Measurements from ENCODE around the gene MTHFD1L.

Gene MTHFD1L

DNA sequence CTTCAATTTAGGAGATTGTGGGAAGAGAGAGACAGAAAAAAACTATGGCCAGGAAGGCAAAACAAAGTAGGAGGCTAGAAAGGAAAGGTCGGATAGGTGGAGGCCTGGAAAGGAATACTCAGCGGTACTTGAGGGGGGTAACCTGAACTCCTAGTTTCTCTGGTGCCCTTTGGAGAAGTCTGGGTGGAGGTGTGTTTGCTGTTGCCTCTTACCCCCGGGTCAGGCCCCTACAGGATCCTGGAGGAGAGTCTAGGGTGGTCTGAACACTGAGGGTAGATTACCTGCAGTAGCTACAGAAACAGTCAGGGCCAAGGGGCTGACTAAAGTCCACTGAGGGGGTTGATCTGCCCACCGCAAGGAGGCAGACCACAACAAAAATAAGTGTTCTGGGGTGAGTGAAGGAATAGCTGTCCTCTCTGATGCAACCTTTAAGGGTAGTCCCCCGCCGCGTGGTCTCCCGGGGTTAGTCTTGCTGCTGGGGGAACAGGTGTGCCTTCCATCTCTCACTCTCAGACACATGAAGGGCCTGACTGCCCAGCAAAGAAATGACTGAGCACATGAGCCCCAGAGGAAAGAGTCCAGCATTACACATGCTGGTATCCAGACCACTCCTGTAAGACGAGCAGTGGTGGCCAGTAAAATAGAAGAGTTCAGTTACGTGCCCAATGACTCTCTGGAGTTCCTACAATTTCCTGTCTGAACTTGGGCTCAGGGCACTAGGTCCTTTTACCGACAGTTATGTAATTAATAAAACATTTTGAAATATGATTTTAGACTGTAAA, 59.5 kb downstream of the MTHFD1L start:
- H3K4me1 ChIP-seq (ENCODE audit: insufficient read depth, poor library complexity, severe bottlenecking) = peaks cover 16% of the 10 kb centered on the region
- H3K36me3 ChIP-seq (ENCODE audit: low read depth) = peaks cover 74% of the 10 kb centered on the region
- no peak overlapping the region for H3K4me3 ChIP-seq (ENCODE audit: severe bottlenecking)
- TF ChIP-seq, protein P1, sequence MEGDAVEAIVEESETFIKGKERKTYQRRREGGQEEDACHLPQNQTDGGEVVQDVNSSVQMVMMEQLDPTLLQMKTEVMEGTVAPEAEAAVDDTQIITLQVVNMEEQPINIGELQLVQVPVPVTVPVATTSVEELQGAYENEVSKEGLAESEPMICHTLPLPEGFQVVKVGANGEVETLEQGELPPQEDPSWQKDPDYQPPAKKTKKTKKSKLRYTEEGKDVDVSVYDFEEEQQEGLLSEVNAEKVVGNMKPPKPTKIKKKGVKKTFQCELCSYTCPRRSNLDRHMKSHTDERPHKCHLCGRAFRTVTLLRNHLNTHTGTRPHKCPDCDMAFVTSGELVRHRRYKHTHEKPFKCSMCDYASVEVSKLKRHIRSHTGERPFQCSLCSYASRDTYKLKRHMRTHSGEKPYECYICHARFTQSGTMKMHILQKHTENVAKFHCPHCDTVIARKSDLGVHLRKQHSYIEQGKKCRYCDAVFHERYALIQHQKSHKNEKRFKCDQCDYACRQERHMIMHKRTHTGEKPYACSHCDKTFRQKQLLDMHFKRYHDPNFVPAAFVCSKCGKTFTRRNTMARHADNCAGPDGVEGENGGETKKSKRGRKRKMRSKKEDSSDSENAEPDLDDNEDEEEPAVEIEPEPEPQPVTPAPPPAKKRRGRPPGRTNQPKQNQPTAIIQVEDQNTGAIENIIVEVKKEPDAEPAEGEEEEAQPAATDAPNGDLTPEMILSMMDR (IDR thresholded peaks at IDR 0.05; ENCODE audit: poor library complexity, severe bottlenecking) = no peak
- DNase-seq (ENCODE audit: low spot score) = no peak
- H3K27me3 ChIP-seq (ENCODE audit: insufficient read depth, poor library complexity, severe bottlenecking) = no peaks in the 10 kb centered on the region
- H3K27ac ChIP-seq (ENCODE audit: poor library complexity, severe bottlenecking) = no peak overlapping the region
- no peaks in the 10 kb centered on the region for H3K9me3 ChIP-seq (ENCODE audit: severe bottlenecking)
- ATAC-seq (ENCODE audit: low read depth) = no peak

DNA sequence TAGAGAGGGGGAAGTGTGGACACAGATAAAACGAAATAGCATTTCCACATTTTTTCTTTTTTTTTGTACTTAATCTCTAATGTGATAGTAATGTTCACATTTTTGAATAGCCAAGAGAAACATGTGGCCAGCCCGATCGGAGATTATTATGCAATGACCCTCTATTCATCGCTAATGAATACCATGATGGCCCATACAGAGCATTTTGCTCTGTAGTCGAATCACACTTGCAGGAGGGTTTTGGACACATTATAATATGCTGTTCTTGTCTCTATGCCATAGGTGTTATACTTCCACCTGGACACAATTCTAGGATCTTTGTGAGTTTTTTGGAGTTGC, 60.1 kb downstream of the MTHFD1L start:
- Histone ChIP-seq H3K4me3 (ENCODE audit: severe bottlenecking) (no peak overlapping the region), H3K9me3 (ENCODE audit: severe bottlenecking) (no peaks in the 10 kb centered on the region), H3K4me1 (ENCODE audit: insufficient read depth, poor library complexity, severe bottlenecking) (peaks cover 16% of the 10 kb centered on the region), H3K36me3 (ENCODE audit: low read depth) (peaks cover 75% of the 10 kb centered on the region), H3K27ac (ENCODE audit: poor library complexity, severe bottlenecking) (no peak overlapping the region), H3K27me3 (ENCODE audit: insufficient read depth, poor library complexity, severe bottlenecking) (no peaks in the 10 kb centered on the region)
- TF ChIP-seq, protein P1 (IDR thresholded peaks at IDR 0.05; ENCODE audit: poor library complexity, severe bottlenecking) = no peak
- ATAC-seq (ENCODE audit: low read depth) = no peak
- no peak for DNase-seq (ENCODE audit: low spot score)

DNA sequence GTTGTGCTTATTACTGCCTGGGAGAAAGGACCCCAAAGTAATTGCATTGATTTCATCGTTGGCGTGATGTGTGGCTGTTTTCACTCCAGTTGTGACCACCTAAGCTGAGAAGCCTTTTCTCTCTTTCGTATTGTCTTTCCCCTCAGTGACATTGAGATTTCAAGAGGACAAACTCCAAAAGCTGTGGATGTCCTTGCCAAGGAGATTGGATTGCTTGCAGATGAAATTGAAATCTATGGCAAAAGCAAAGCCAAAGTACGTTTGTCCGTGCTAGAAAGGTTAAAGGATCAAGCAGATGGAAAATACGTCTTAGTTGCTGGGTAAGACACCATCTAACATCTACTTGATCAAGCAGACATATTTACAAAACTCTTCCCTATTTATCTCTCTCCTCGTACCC, 60.5 kb downstream of the MTHFD1L start:
- DNase-seq (ENCODE audit: low spot score) (no peak), ATAC-seq (ENCODE audit: low read depth) (no peak)
- TF ChIP-seq, protein P1 (IDR thresholded peaks at IDR 0.05; ENCODE audit: poor library complexity, severe bottlenecking) = no peak
- Histone ChIP-seq H3K9me3 (ENCODE audit: severe bottlenecking) (no peaks in the 10 kb centered on the region), H3K4me3 (ENCODE audit: severe bottlenecking) (no peak overlapping the region), H3K36me3 (ENCODE audit: low read depth) (peaks cover 79% of the 10 kb centered on the region), H3K27ac (ENCODE audit: poor library complexity, severe bottlenecking) (no peak overlapping the region), H3K4me1 (ENCODE audit: insufficient read depth, poor library complexity, severe bottlenecking) (peaks cover 16% of the 10 kb centered on the region), H3K27me3 (ENCODE audit: insufficient read depth, poor library complexity, severe bottlenecking) (no peaks in the 10 kb centered on the region)

DNA sequence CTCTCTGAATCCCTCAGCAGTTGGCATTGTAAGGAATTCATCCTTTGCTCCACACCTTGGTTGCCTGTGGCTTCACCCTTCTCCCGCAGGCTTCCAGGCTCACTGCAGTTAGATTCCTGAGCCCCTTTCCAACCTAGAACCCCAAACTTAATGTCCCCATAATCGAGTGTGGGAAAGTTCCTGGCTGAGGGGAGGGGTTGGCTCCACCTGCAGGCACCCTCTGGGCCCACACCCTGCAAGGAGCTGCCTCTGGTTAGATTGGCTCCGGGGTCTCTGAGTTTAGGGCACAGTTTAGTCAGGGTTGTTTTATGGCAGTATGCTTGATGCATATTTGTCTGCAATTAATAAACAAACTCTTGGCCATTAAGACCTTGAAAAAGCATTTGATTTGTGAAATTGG, 63.4 kb downstream of the MTHFD1L start:
- Histone ChIP-seq H3K27ac (ENCODE audit: poor library complexity, severe bottlenecking) (no peak overlapping the region), H3K36me3 (ENCODE audit: low read depth) (peaks cover 76% of the 10 kb centered on the region), H3K27me3 (ENCODE audit: insufficient read depth, poor library complexity, severe bottlenecking) (no peaks in the 10 kb centered on the region), H3K9me3 (ENCODE audit: severe bottlenecking) (no peaks in the 10 kb centered on the region), H3K4me1 (ENCODE audit: insufficient read depth, poor library complexity, severe bottlenecking) (peaks cover 2% of the 10 kb centered on the region), H3K4me3 (ENCODE audit: severe bottlenecking) (no peak overlapping the region)
- ATAC-seq (ENCODE audit: low read depth) (no peak), DNase-seq (ENCODE audit: low spot score) (no peak)
- TF ChIP-seq, protein P1 (IDR thresholded peaks at IDR 0.05; ENCODE audit: poor library complexity, severe bottlenecking) = peak; percentile 40

DNA sequence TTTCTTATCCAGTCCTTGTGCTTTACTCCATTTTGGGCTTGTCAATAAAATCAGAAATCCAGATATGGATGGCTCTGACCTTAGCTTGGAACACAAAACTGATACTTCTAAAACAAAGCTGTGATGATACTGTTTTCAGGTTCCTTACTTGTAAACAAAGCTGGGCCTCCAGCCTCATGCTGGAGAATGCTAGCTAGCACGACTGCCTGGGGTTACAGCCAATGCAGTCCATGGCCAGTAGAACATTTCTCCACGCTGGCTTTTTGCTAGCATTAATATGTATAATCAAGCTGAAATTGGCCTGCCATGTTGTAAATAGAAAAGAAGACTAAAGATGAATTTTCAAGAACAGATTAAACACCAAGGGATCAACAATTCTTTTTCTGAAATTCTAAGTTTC, 63.9 kb downstream of the MTHFD1L start:
- no peak for ATAC-seq (ENCODE audit: low read depth)
- Histone ChIP-seq H3K27ac (ENCODE audit: poor library complexity, severe bottlenecking) (no peak overlapping the region), H3K36me3 (ENCODE audit: low read depth) (peaks cover 76% of the 10 kb centered on the region)

More for the DNA sequence above, 63.9 kb downstream of the MTHFD1L start:
- H3K4me3 ChIP-seq (ENCODE audit: severe bottlenecking) = no peak overlapping the region
- no peak for DNase-seq (ENCODE audit: low spot score)
- TF ChIP-seq, protein P1 (IDR thresholded peaks at IDR 0.05; ENCODE audit: poor library complexity, severe bottlenecking) = no peak
- no peaks in the 10 kb centered on the region for H3K9me3 ChIP-seq (ENCODE audit: severe bottlenecking)
- no peaks in the 10 kb centered on the region for H3K4me1 ChIP-seq (ENCODE audit: insufficient read depth, poor library complexity, severe bottlenecking)
- H3K27me3 ChIP-seq (ENCODE audit: insufficient read depth, poor library complexity, severe bottlenecking) = no peaks in the 10 kb centered on the region
